H9 (cell line): ENCODE results near the gene WDR17. TPM values are rescaled to one million over a fixed set of nuclear protein-coding genes. Genes with fewer than 3 reads are reported as not detected.
A peak's percentile ranks its signal among the peaks of the same experiment; 100 is the strongest.

Source experiments
- DNase-seq: peaks from one replicate; pipeline ENCODE4 v3.0.0-alpha.2; 2017
- H2AFZ ChIP-seq: one replicate; pipeline ENCODE4 v1.6.1; 2013; ENCODE audit warnings: mild to moderate bottlenecking, low read length, control low read depth, moderate library complexity
- H2AK5ac ChIP-seq: 2 replicates; pipeline ENCODE4 v1.6.1; 2013; ENCODE audit warnings: low read length, control low read depth, mixed read lengths; ENCODE audit not compliant: insufficient read length
- H2BK120ac ChIP-seq: one replicate; pipeline ENCODE4 v1.6.1; 2013; ENCODE audit warnings: low read depth, mild to moderate bottlenecking, low read length, control low read depth, inconsistent platforms; ENCODE audit not compliant: poor library complexity, severe bottlenecking
- H2BK12ac ChIP-seq: 2 replicates; pipeline ENCODE4 v1.6.1; 2013; ENCODE audit warnings: low read length, control low read depth, mixed read lengths, low read depth; ENCODE audit not compliant: insufficient read length
- H2BK15ac ChIP-seq: 2 replicates; pipeline ENCODE4 v1.6.1; 2013; ENCODE audit warnings: low read depth, low read length, control low read depth
- H2BK20ac ChIP-seq: one replicate; pipeline ENCODE4 v1.6.1; 2013; ENCODE audit warnings: low read depth, mild to moderate bottlenecking, low read length, control low read depth, inconsistent platforms; ENCODE audit not compliant: poor library complexity, severe bottlenecking
- H2BK5ac ChIP-seq: 2 replicates; pipeline ENCODE4 v1.6.1; 2013; ENCODE audit warnings: low read length, control low read depth, mixed read lengths; ENCODE audit not compliant: insufficient read length
- H3K14ac ChIP-seq: 2 replicates; pipeline ENCODE4 v1.6.1; 2013; ENCODE audit warnings: low read length, control low read depth; ENCODE audit not compliant: insufficient read depth
- H3K18ac ChIP-seq: 2 replicates; pipeline ENCODE4 v1.6.1; 2013; ENCODE audit warnings: low read depth, mild to moderate bottlenecking, mixed read lengths, low read length, control low read depth; ENCODE audit not compliant: insufficient read length
- H3K23ac ChIP-seq: 2 replicates; pipeline ENCODE4 v1.6.1; 2013; ENCODE audit warnings: low read length, control low read depth, mixed read lengths, low read depth; ENCODE audit not compliant: insufficient read length
- H3K23me2 ChIP-seq: 2 replicates; pipeline ENCODE4 v1.6.1; 2013; ENCODE audit warnings: low read depth, mild to moderate bottlenecking, mixed read lengths, low read length, control low read depth; ENCODE audit not compliant: insufficient read length, poor library complexity, severe bottlenecking
- H3K27ac ChIP-seq: 2 replicates; pipeline ENCODE4 v1.5.1; 2013; ENCODE audit warnings: low read length, control low read depth, mixed read lengths, low read depth; ENCODE audit not compliant: insufficient read length
- H3K27me3 ChIP-seq: 2 replicates; pipeline ENCODE4 v1.6.1; 2013; ENCODE audit warnings: low read length, control low read depth, inconsistent platforms; ENCODE audit not compliant: insufficient read depth
- H3K4ac ChIP-seq: 2 replicates; pipeline ENCODE4 v1.6.1; 2013; ENCODE audit warnings: low read depth, mild to moderate bottlenecking, control low read depth, inconsistent platforms, low read length, moderate library complexity
- H3K4me1 ChIP-seq: 2 replicates; pipeline ENCODE4 v1.6.1; 2013; ENCODE audit warnings: low read length, control low read depth, inconsistent platforms; ENCODE audit not compliant: insufficient read depth
- H3K4me2 ChIP-seq: 2 replicates; pipeline ENCODE4 v1.6.1; 2013; ENCODE audit warnings: low read length, control low read depth, mixed read lengths; ENCODE audit not compliant: insufficient read length, insufficient read depth
- H3K56ac ChIP-seq: 2 replicates; pipeline ENCODE4 v1.6.1; 2013; ENCODE audit warnings: low read depth, mild to moderate bottlenecking, mixed read lengths, low read length, control low read depth; ENCODE audit not compliant: insufficient read length
- H3K79me1 ChIP-seq: 2 replicates; pipeline ENCODE4 v1.6.1; 2013; ENCODE audit warnings: low read depth, mild to moderate bottlenecking, moderate library complexity, low read length, control low read depth, inconsistent platforms; ENCODE audit not compliant: insufficient read depth, poor library complexity, severe bottlenecking
- H3K79me2 ChIP-seq: 2 replicates; pipeline ENCODE4 v1.6.1; 2013; ENCODE audit warnings: low read length, control low read depth, inconsistent platforms; ENCODE audit not compliant: insufficient read depth
- H3K9ac ChIP-seq: 2 replicates; pipeline ENCODE4 v1.6.1; 2013; ENCODE audit warnings: low read length, control low read depth, mixed read lengths; ENCODE audit not compliant: insufficient read length; ENCODE audit errors: extremely low read depth
- H3K9me3 ChIP-seq: one replicate; pipeline ENCODE4 v1.6.1; 2013; ENCODE audit warnings: low read depth, low read length, inconsistent platforms; ENCODE audit not compliant: control insufficient read depth
- H3T11ph ChIP-seq: one replicate; pipeline ENCODE4 v1.6.1; 2013; ENCODE audit warnings: mild to moderate bottlenecking, low read length, control low read depth, inconsistent platforms
- H4K20me1 ChIP-seq: one replicate; pipeline ENCODE4 v1.6.1; 2013; ENCODE audit not compliant: control insufficient read depth, insufficient read length, insufficient read depth
- H4K5ac ChIP-seq: 2 replicates; pipeline ENCODE4 v1.6.1; 2013; ENCODE audit warnings: low read depth, mild to moderate bottlenecking, mixed read lengths, low read length, control low read depth; ENCODE audit not compliant: insufficient read length
- H4K8ac ChIP-seq: replicated peaks from 2 replicates; pipeline ENCODE4 v1.6.1; 2013; ENCODE audit warnings: low read length, control low read depth, mixed read lengths, low read depth; ENCODE audit not compliant: insufficient read length
- H4K91ac ChIP-seq: 2 replicates; pipeline ENCODE4 v1.6.1; 2013; ENCODE audit warnings: low read depth, mild to moderate bottlenecking, moderate library complexity, mixed read lengths, low read length, control low read depth; ENCODE audit not compliant: insufficient read length
- H3K27ac Mint-ChIP-seq, 3 experiments: 2 replicates in 2 of 3; 3 replicates in 1 of 3; pipeline ENCODE4 v1.8.0; 2020 to 2021; ENCODE audit warnings: mixed read lengths in 3 of 3, mild to moderate bottlenecking in 1 of 3, moderate library complexity in 1 of 3
- H3K27me3 Mint-ChIP-seq: 2 replicates; pipeline ENCODE4 v1.8.0; 2021; ENCODE audit warnings: low read depth, mild to moderate bottlenecking, moderate library complexity, mixed read lengths
- H3K36me3 Mint-ChIP-seq, 3 experiments: 2 replicates in 2 of 3; 3 replicates in 1 of 3; pipeline ENCODE4 v1.8.0; 2020 to 2021; ENCODE audit warnings: low read depth in 3 of 3, mixed read lengths in 3 of 3; ENCODE audit not compliant: insufficient read depth in 1 of 3
- H3K4me1 Mint-ChIP-seq, 2 experiments: 2 replicates each; pipeline ENCODE4 v1.8.0; 2020; ENCODE audit warnings: mixed read lengths in 2 of 2
- H3K4me3 Mint-ChIP-seq, 2 experiments: 2 replicates in 1 of 2; 3 replicates in 1 of 2; pipeline ENCODE4 v1.8.0; 2020 to 2021; ENCODE audit warnings: mild to moderate bottlenecking in 2 of 2, mixed read lengths in 2 of 2, moderate library complexity in 1 of 2
- H3K9me3 Mint-ChIP-seq, 2 experiments: 2 replicates in 1 of 2; 3 replicates in 1 of 2; pipeline ENCODE4 v1.8.0; 2020; ENCODE audit warnings: mild to moderate bottlenecking in 2 of 2, mixed read lengths in 2 of 2, moderate library complexity in 1 of 2
- total RNA-seq: library from RNA; stranded (reverse); gene quantifications from 2 replicates; pipeline ENCODE4 v1.2.1, GENCODE V29; 2021
- TF ChIP-seq, protein P1 (sequence below): fragments of 200-600 bp; sonication (generic); conservative IDR thresholded peaks from 3 replicates; pipeline ENCODE4 v1.8.0; 2021; ENCODE audit warnings: antibody characterized with exemption, mild to moderate bottlenecking

The WDR17 gene
- total RNA-seq, 1 experiment from 2014 or later = 2.6 TPM

- H3K4ac ChIP-seq = no peak overlapping the region
- Mint-ChIP-seq H3K36me3 (no peaks in the 10 kb centered on the region), H3K9me3 (no peaks in the 10 kb centered on the region), H3K4me3 (no peak overlapping the region), H3K27me3 (no peaks in the 10 kb centered on the region), H3K4me1 (no peaks in the 10 kb centered on the region), H3K27ac (no peak overlapping the region)
- no peak overlapping the region for H3K27ac ChIP-seq
- no peak overlapping the region for H2BK20ac ChIP-seq
- no peak overlapping the region for H2BK120ac ChIP-seq
- H3K4me1 ChIP-seq = no peaks in the 10 kb centered on the region
- H3K9ac ChIP-seq = no peak overlapping the region
- H3K23me2 ChIP-seq = no peaks in the 10 kb centered on the region
- H3K18ac ChIP-seq = no peak overlapping the region
- no peak overlapping the region for H2AK5ac ChIP-seq
- DNase-seq = no peak
- H3K79me1 ChIP-seq = no peaks in the 10 kb centered on the region
- H3T11ph ChIP-seq = no peak overlapping the region
- H2BK5ac ChIP-seq = no peak overlapping the region
- H4K8ac ChIP-seq = no peak overlapping the region
- no peak overlapping the region for H2AFZ ChIP-seq
- TF ChIP-seq, protein P1, sequence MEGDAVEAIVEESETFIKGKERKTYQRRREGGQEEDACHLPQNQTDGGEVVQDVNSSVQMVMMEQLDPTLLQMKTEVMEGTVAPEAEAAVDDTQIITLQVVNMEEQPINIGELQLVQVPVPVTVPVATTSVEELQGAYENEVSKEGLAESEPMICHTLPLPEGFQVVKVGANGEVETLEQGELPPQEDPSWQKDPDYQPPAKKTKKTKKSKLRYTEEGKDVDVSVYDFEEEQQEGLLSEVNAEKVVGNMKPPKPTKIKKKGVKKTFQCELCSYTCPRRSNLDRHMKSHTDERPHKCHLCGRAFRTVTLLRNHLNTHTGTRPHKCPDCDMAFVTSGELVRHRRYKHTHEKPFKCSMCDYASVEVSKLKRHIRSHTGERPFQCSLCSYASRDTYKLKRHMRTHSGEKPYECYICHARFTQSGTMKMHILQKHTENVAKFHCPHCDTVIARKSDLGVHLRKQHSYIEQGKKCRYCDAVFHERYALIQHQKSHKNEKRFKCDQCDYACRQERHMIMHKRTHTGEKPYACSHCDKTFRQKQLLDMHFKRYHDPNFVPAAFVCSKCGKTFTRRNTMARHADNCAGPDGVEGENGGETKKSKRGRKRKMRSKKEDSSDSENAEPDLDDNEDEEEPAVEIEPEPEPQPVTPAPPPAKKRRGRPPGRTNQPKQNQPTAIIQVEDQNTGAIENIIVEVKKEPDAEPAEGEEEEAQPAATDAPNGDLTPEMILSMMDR = peak; percentile 46
- H3K27me3 ChIP-seq = no peaks in the 10 kb centered on the region
- no peak overlapping the region for H4K91ac ChIP-seq
- H3K9me3 ChIP-seq = no peaks in the 10 kb centered on the region
- H2BK15ac ChIP-seq = no peak overlapping the region
- no peak overlapping the region for H2BK12ac ChIP-seq
- H3K4me2 ChIP-seq = no peak overlapping the region
- no peaks in the 10 kb centered on the region for H4K20me1 ChIP-seq
- no peaks in the 10 kb centered on the region for H3K79me2 ChIP-seq
- H4K5ac ChIP-seq = no peak overlapping the region
- no peak overlapping the region for H3K23ac ChIP-seq
- no peak overlapping the region for H3K14ac ChIP-seq
- no peak overlapping the region for H3K56ac ChIP-seq
Observed at GRCh38 chr4:176150356-176150682, 84.7 kb downstream of the WDR17 start.
